Activated CD4-positive, alpha-beta memory T cell treated with anti-CD3 and anti-CD28 coated beads, Interleukin-2, amount 10 ng/mL, durations not matched to agents 7 days and 5 days (primary cell): ENCODE data around the gene CDK5RAP1. TPM values are rescaled to one million over a fixed set of nuclear protein-coding genes. Genes with fewer than 3 reads are reported as not detected.
A peak's percentile ranks its signal among the peaks of the same experiment; 100 is the strongest.
"Not testable (repeated sequence)": the region's sequence is repeated elsewhere in the genome, so short reads cannot be mapped to it uniquely, and the experiment has no call there.

ENCODE experiments used
- CTCF ChIA-PET: fragments of 350-600 bp; sonication (Branson Sonifier 250); formaldehyde crosslinking; loops from one replicate; lab custom pipeline; 2021; ENCODE audit warnings: antibody characterized with exemption, inconsistent platforms; lab: Charles Lee
- POLR2A ChIA-PET: fragments of 350-600 bp; sonication (Branson Sonifier 250); formaldehyde crosslinking; loops from one replicate; lab custom pipeline; 2021; ENCODE audit warnings: antibody characterized with exemption; lab: Charles Lee
- DNase-seq: peaks from one replicate; pipeline ENCODE4 v3.0.0-alpha.2; 2020
- H3K27ac Mint-ChIP-seq: one replicate; pipeline ENCODE4 v1.8.0; 2021; ENCODE audit warnings: mild to moderate bottlenecking, mixed read lengths
- H3K27me3 Mint-ChIP-seq: one replicate; pipeline ENCODE4 v1.8.0; 2021; ENCODE audit warnings: mixed read lengths
- H3K36me3 Mint-ChIP-seq: one replicate; pipeline ENCODE4 v1.8.0; 2021; ENCODE audit warnings: low read depth, mixed read lengths
- H3K4me1 Mint-ChIP-seq: one replicate; pipeline ENCODE4 v1.8.0; 2021; ENCODE audit warnings: mixed read lengths
- H3K4me3 Mint-ChIP-seq: one replicate; pipeline ENCODE4 v1.8.0; 2021; ENCODE audit warnings: mild to moderate bottlenecking, mixed read lengths
- H3K9me3 Mint-ChIP-seq: one replicate; pipeline ENCODE4 v1.8.0; 2021; ENCODE audit warnings: mixed read lengths
- total RNA-seq, 2 experiments: library from RNA; stranded (reverse); gene quantifications; one replicate each; pipeline ENCODE4 v1.2.3, GENCODE V29; 2021

The CDK5RAP1 gene, protein sequence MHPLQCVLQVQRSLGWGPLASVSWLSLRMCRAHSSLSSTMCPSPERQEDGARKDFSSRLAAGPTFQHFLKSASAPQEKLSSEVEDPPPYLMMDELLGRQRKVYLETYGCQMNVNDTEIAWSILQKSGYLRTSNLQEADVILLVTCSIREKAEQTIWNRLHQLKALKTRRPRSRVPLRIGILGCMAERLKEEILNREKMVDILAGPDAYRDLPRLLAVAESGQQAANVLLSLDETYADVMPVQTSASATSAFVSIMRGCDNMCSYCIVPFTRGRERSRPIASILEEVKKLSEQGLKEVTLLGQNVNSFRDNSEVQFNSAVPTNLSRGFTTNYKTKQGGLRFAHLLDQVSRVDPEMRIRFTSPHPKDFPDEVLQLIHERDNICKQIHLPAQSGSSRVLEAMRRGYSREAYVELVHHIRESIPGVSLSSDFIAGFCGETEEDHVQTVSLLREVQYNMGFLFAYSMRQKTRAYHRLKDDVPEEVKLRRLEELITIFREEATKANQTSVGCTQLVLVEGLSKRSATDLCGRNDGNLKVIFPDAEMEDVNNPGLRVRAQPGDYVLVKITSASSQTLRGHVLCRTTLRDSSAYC
- total RNA-seq: 10 to 100 TPM; 30.2 to 33.3 TPM

- no peaks in the 10 kb centered on the region for H3K9me3 Mint-ChIP-seq
- H3K27ac Mint-ChIP-seq: peak within 1 kb of the TSS; percentile 81
- DNase-seq: peak; percentile 89
- POLR2A ChIA-PET: interaction anchor here (0.6 to 1.8 kb wide), 21 partner anchors 9 to 711 kb away, joined by 3 to 12 read pairs (median 3); partner anchors contain the start of genes CBFA2T2, EIF2S2, PXMP4 and SNTA1
- peaks cover 3% of the 10 kb centered on the region for H3K36me3 Mint-ChIP-seq
- H3K4me1 Mint-ChIP-seq: peaks cover 39% of the 10 kb centered on the region
- peak within 1 kb of the TSS; percentile 92 for H3K4me3 Mint-ChIP-seq
- CTCF ChIA-PET: interaction anchor here (0.6 to 3.3 kb wide), 9 partner anchors 14 to 378 kb away, joined by 3 to 24 read pairs (median 3); partner anchors contain the start of genes CBFA2T2 and SNTA1
- no peaks in the 10 kb centered on the region for H3K27me3 Mint-ChIP-seq
These were observed at the start of gene CDK5RAP1 for GRCh38 chr20:33401184-33401920. Gene CDK5RAP1, minus strand, starts transcription at chr20:33401519. Its CDS starts 4,455 bp downstream, at chr20:33397064.

- Mint-ChIP-seq H3K4me3 (no peak overlapping the region), H3K36me3 (no peaks in the 10 kb centered on the region), H3K27ac (no peak overlapping the region), H3K27me3 (no peaks in the 10 kb centered on the region), H3K4me1 (peaks cover 5% of the 10 kb centered on the region), H3K9me3 (no peaks in the 10 kb centered on the region)
- POLR2A ChIA-PET: no interaction called here
- no peak for DNase-seq
- CTCF ChIA-PET: no interaction called here
These were observed 49.5 kb upstream of the CDK5RAP1 start for GRCh38 chr20:33450867-33451266.

DNA sequence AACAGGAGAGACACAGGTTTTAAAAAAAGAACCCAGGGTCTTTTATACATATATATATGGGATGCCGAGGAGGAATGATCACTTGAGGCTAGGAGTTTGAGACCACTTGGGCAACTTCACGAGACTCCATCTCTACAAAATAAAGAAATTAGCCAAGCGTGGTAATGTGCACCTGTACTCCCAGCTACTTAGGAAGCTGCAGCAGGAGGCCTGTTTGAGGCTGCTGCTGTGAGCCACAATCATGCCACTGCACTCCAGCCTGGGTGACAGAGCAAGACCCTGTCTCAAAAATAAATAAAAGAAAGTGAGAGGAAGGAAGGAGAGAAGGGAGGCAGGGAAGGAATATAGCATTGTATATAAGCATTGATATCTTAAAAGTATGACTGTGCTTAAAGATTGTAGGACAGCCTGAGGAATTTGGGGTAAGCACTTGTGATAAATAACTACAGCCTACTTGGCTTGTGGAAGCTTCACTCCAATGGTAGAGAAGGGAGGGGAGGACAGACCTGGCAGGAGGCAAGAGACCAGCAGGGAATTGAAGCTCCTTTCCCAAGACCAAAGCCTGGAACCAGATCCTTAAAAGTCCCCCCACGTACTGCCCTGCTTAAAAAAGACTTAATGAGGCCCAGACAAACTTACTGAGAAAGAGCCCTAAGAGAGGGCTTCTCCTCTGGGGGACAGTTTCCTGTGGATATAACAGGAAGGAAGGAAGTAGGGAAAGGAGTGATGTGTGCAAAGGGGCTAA is 44.7 kb upstream of the CDK5RAP1 start:
- ChIA-PET POLR2A (interaction anchor here (0.8 to 1.2 kb wide), 2 partner anchors 11 to 218 kb away, joined by 3 read pairs; no protein-coding TSS in a partner anchor), CTCF (interaction anchor here (0.7 to 1.2 kb wide), 2 partner anchors 109 to 1324 kb away, joined by 4 to 6 read pairs; no protein-coding TSS in a partner anchor)
- Mint-ChIP-seq H3K36me3 (no peaks in the 10 kb centered on the region), H3K4me3 (no peak overlapping the region), H3K9me3 (no peaks in the 10 kb centered on the region), H3K4me1 (peaks cover 23% of the 10 kb centered on the region), H3K27me3 (peaks cover 12% of the 10 kb centered on the region), H3K27ac (no peak overlapping the region)
- no peak for DNase-seq

- DNase-seq: peak; percentile 46
- Mint-ChIP-seq H3K4me1 (peaks cover 23% of the 10 kb centered on the region), H3K9me3 (no peaks in the 10 kb centered on the region), H3K4me3 (peak overlapping the region; percentile 87), H3K36me3 (no peaks in the 10 kb centered on the region), H3K27ac (peak overlapping the region; percentile 89), H3K27me3 (peaks cover 12% of the 10 kb centered on the region)
- ChIA-PET POLR2A (interaction anchor here (1.0 to 2.9 kb wide), 6 partner anchors 43 to 223 kb away, joined by 3 to 17 read pairs (median 6); partner anchors contain the start of genes ACTL10, CBFA2T2 and CDK5RAP1), CTCF (interaction anchor here (0.5 to 3.3 kb wide), 14 partner anchors 12 to 1325 kb away, joined by 3 to 24 read pairs (median 4); partner anchors contain the start of genes ACTL10, CDK5RAP1 and PXMP4)
These were observed 43.7 kb upstream of the CDK5RAP1 start for GRCh38 chr20:33444797-33445560.

GRCh38 chr20:33443512-33444239 is 42.4 kb upstream of the CDK5RAP1 start, which contains the start of gene SNTA1:
Gene SNTA1, minus strand, starts transcription at chr20:33443763. Its CDS starts 143 bp downstream, at chr20:33443620.
- Mint-ChIP-seq H3K36me3 (no peaks in the 10 kb centered on the region), H3K9me3 (no peaks in the 10 kb centered on the region), H3K4me1 (peaks cover 23% of the 10 kb centered on the region), H3K27me3 (peaks cover 12% of the 10 kb centered on the region), H3K27ac (peak within 1 kb of the TSS; percentile 89), H3K4me3 (peak within 1 kb of the TSS; percentile 87)
- ChIA-PET CTCF (interaction anchor here (0.8 to 3.3 kb wide), 7 partner anchors 42 to 277 kb away, joined by 3 to 24 read pairs (median 6); partner anchors contain the start of genes ACTL10, CDK5RAP1 and PXMP4), POLR2A (interaction anchor here (0.8 to 2.9 kb wide), 14 partner anchors 9 to 669 kb away, joined by 3 to 17 read pairs (median 5); partner anchors contain the start of genes ACTL10, CBFA2T2, CDK5RAP1 and EIF2S2)
- DNase-seq: peak; percentile 92

DNA sequence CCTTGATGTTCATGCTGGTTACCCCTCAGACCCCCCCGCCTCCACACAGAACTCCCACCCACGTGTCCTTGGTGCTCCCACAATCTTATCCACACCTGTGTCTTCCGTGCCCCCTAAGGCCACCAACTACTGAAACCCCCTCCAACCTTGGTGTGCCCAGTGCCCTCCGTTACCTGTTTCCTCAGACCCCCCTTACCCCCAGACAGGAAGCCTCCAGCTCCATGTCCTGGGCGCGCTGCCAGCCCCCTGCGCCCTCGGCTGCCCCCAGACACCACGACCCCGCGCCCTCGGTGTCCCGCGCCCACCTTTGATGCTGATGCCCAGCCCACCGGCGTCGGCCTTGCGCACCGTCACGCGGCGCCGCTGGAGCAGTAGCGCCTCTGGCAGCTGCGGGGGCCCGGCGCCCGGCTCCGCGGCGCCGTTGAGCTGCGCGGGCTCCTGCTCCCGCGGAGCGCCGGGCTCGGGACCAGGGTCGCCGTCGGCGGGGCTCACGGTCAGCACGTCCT is 41.7 kb upstream of the CDK5RAP1 start:
- ChIA-PET CTCF (interaction anchor here (0.8 to 3.3 kb wide), 3 partner anchors 42 to 224 kb away, joined by 3 to 24 read pairs (median 7); partner anchors contain the start of genes ACTL10 and CDK5RAP1), POLR2A (interaction anchor here (0.8 to 2.9 kb wide), 12 partner anchors 8 to 669 kb away, joined by 3 to 17 read pairs (median 6); partner anchors contain the start of genes ACTL10, CBFA2T2, CDK5RAP1 and EIF2S2)
- Mint-ChIP-seq H3K4me1 (peaks cover 23% of the 10 kb centered on the region), H3K27ac (no peak overlapping the region), H3K36me3 (no peaks in the 10 kb centered on the region), H3K4me3 (peak overlapping the region; percentile 72), H3K9me3 (no peaks in the 10 kb centered on the region), H3K27me3 (peaks cover 12% of the 10 kb centered on the region)
- DNase-seq: no peak

DNA sequence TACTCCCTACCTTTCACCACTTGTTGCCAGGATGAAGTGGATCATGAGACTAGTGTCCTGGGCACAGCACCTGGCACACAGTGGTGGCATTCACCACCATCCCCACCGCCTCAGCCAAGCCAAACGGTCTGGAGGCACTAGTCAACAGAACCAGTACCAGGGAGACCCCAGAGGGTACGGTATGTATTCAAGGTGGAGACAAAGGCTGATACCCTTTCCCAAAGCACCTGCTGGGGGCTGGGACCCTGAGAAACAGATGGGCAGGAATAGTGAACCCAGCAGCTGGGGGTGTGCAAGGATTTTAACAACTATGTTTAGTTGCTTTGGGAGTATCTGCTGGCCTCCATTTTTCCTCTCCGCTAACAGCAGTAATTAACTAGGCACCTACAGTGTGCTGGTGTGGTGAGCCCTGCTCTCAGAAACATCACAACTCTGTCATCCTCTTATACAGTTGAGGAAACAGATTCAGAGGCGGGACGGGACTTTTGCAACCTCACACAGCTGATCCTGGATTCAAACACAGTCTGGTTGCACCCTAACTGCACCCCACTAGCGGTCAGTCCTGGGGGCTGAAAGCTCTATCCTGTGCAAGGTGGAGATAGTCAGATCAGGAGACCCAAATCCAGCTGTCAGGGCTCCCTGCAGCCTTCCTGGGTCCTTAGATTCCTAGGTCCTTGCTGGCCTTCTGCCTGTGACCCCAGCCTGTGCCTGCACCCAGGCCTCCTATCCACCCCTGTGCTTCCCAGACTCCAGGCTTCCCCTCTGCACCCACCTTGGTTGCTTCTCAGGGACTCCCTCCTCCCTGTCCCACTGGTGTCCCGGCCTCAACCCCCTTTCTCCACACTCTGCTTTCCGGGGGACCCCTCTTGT is 41.1 kb upstream of the CDK5RAP1 start:
- Mint-ChIP-seq H3K27ac (no peak overlapping the region), H3K9me3 (no peaks in the 10 kb centered on the region), H3K36me3 (no peaks in the 10 kb centered on the region), H3K4me1 (peaks cover 23% of the 10 kb centered on the region), H3K4me3 (peak overlapping the region; percentile 72), H3K27me3 (peaks cover 12% of the 10 kb centered on the region)
- ChIA-PET CTCF (interaction anchor here (0.6 to 3.3 kb wide), 4 partner anchors 41 to 532 kb away, joined by 3 to 24 read pairs (median 5); partner anchors contain the start of genes ACTL10 and CDK5RAP1), POLR2A (interaction anchor here (1.1 to 2.9 kb wide), 7 partner anchors 8 to 222 kb away, joined by 3 to 17 read pairs (median 5); partner anchors contain the start of genes CBFA2T2 and CDK5RAP1)
- no peak for DNase-seq

DNA sequence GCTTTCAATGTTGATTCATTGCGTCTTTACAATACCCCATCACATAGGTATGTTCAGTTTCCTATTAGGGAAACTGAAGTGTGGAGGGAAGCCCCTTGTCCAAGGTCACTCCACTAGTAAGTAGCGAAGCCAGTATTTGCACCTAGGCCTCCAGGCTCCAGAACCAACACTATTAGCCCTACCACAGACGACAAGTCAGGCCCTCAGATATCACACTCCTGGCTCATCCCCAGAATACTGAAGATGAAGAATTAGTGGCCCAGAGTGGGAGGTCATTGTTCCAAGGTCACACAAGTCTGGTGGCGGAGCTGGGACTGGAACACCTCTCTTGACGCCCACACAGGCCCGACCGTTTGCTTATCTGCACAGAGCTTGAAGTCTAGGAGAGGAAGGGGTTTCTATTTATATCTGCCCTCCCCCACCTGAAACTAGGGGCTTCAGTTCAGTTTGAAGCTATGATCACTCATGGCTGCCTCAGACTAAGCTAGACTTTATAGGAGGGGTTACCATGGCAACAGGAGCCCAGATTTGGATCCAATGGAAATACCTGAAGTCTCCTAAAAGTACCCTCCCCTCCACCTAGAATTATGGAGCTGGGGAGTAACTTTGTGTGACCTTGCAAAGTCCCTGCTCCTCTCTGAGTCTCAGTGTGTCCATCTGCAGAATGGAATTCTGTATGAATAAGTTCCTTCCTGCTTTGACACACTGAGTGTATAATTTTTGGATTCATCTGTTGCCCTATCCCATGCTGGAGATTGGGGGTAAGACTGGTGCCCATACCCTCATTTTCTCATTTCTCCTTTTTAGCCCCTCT is 40.0 kb upstream of the CDK5RAP1 start:
- Mint-ChIP-seq H3K36me3 (no peaks in the 10 kb centered on the region), H3K4me3 (peak overlapping the region; percentile 26), H3K4me1 (peaks cover 22% of the 10 kb centered on the region), H3K27ac (no peak overlapping the region), H3K9me3 (no peaks in the 10 kb centered on the region), H3K27me3 (peaks cover 12% of the 10 kb centered on the region)
- CTCF ChIA-PET: interaction anchor here (0.6 to 1.0 kb wide), 4 partner anchors 11 to 533 kb away, joined by 3 read pairs; partner anchors contain the start of gene CDK5RAP1
- no peak for DNase-seq
- POLR2A ChIA-PET: no interaction called here

- H3K9me3 Mint-ChIP-seq, H3K36me3 Mint-ChIP-seq, POLR2A ChIA-PET, H3K4me3 Mint-ChIP-seq, H3K27ac Mint-ChIP-seq, DNase-seq, CTCF ChIA-PET: not testable (repeated sequence)
- H3K27me3 Mint-ChIP-seq: peaks cover 12% of the 10 kb centered on the region
- peaks cover 18% of the 10 kb centered on the region for H3K4me1 Mint-ChIP-seq
These were observed 39.2 kb upstream of the CDK5RAP1 start for GRCh38 chr20:33440562-33440961.
